Testis (tissue), 3 donors: ENCODE data around the gene TWSG1. TPM values are rescaled to one million over a fixed set of nuclear protein-coding genes. Genes with fewer than 3 reads are reported as not detected.

Experiments
- DNase-seq: peaks from one replicate; pipeline ENCODE4 v3.0.0-alpha.2; 2019
- H3K27ac ChIP-seq, 2 donors: fragments of 200-600 bp; sonication (generic); one replicate each; pipeline ENCODE4 v1.5.1; 2019
- H3K27me3 ChIP-seq: fragments of 200-600 bp; sonication (generic); one replicate; pipeline ENCODE4 v1.5.1; 2019
- H3K36me3 ChIP-seq: fragments of 200-600 bp; sonication (generic); one replicate; pipeline ENCODE4 v1.5.1; 2017; ENCODE audit warnings: low read depth; ENCODE audit errors: missing control alignments
- H3K4me1 ChIP-seq: fragments of 200-600 bp; sonication (generic); one replicate; pipeline ENCODE4 v1.5.1; 2019
- H3K4me3 ChIP-seq, 2 donors: fragments of 200-600 bp; sonication (generic); one replicate each; pipeline ENCODE4 v1.5.1; 2017 to 2019
- H3K9me3 ChIP-seq: fragments of 200-600 bp; sonication (generic); one replicate; pipeline ENCODE4 v1.5.1; 2017
- CTCF ChIP-seq, 3 experiments: fragments of 450-650 bp in 2 of 3; fragments of 200-600 bp in 1 of 3; sonication (generic) in 1 of 3; IDR thresholded peaks; one replicate each; pipeline ENCODE4 v1.5.1; 2016 to 2019; ENCODE audit warnings: antibody characterized with exemption in 3 of 3, mild to moderate bottlenecking in 2 of 3, moderate library complexity in 1 of 3
- POLR2A ChIP-seq: fragments of 450-650 bp; IDR thresholded peaks from one replicate; pipeline ENCODE4 v1.6.1; 2017; ENCODE audit warnings: antibody characterized with exemption, mild to moderate bottlenecking, moderate library complexity
- WGBS, 2 donors: methylation state at CpG; one replicate each; pipeline ENCODE4 v1.1.5; 2018; 5-methylcytosine and 5-hydroxymethylcytosine counted together
- intact Hi-C: fragments of 100-400 bp; cut with DNase I; formaldehyde crosslinking; loops from one replicate; pipeline ENCODE4 v1.15.1; 2023; ENCODE audit warnings: low total_unique reads
- polyA plus RNA-seq: library from polyadenylated mRNA; stranded (reverse); fragments of 350-450 nt; fragmentation: Illumina TruSeq; extraction: RNeasy Lipid Tissue Mini Kit (QIAGEN cat#74804); gene quantifications from one replicate; pipeline ENCODE4 v1.2.3, GENCODE V29; 2014; ENCODE audit warnings: low read depth, low replicate concordance; ENCODE audit not compliant: insufficient read depth
- total RNA-seq, 2 donors: library from RNA; depleted of rRNA; stranded (reverse); fragments of >200 nt; gene quantifications; one replicate each; pipeline ENCODE4 v1.2.3, GENCODE V29; 2016

The TWSG1 gene
- total and polyA plus RNA-seq, 3 donors from 2014 or later = 20.1 to 26.6 (median 23.8) TPM

- H3K27me3 ChIP-seq = no peaks in the 10 kb centered on the region
- no peak for TF ChIP-seq POLR2A
- TF ChIP-seq CTCF (IDR thresholded peaks at IDR 0.05) = no peak
- no peak overlapping the region for H3K4me3 ChIP-seq
- H3K27ac ChIP-seq = no peak overlapping the region
- H3K4me1 ChIP-seq = no peaks in the 10 kb centered on the region
- no peaks in the 10 kb centered on the region for H3K9me3 ChIP-seq
- no peak for DNase-seq
- intact Hi-C loops = no loop called here
- H3K36me3 ChIP-seq = no peaks in the 10 kb centered on the region
Measured at GRCh38 chr18:9348766-9349165, 14.2 kb downstream of the TWSG1 start.

- Histone ChIP-seq H3K4me3 (no peak overlapping the region), H3K27ac (no peak overlapping the region), H3K9me3 (no peaks in the 10 kb centered on the region), H3K27me3 (no peaks in the 10 kb centered on the region), H3K4me1 (no peaks in the 10 kb centered on the region), H3K36me3 (no peaks in the 10 kb centered on the region)
- no peak for DNase-seq
- 84 to 94% methylated on average over 2 of the region's 2 CpGs for WGBS, 2 donors
- TF ChIP-seq CTCF (IDR thresholded peaks at IDR 0.05) (no peak), POLR2A (no peak)
- intact Hi-C loops = no loop called here
Measured at GRCh38 chr18:9353596-9353995, 19.0 kb downstream of the TWSG1 start.

DNA sequence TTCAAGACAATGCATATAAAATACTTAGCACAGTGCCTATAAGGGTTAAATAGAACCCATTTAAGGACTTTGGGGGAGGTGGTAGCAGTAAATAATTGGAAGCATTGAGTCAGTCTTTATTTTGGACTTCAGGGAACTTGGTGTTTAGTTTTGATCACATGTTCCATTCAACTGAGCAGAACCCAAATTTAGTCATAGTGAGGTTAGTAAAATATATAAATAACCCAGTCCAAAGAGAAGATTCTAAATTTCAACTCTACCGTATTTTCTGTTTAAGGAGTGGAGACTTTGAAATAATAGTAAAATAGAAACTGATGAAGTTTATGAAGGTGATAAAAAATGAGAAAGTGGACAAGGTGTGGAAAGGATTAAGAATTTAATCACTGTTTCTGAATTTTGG lies 19.7 kb downstream of the TWSG1 start:
- DNase-seq = no peak
- no peaks in the 10 kb centered on the region for H3K9me3 ChIP-seq
- no peak for TF ChIP-seq POLR2A
- no peak for TF ChIP-seq CTCF (IDR thresholded peaks at IDR 0.05)
- H3K27ac ChIP-seq = no peak overlapping the region
- no peaks in the 10 kb centered on the region for H3K36me3 ChIP-seq
- H3K4me1 ChIP-seq = no peaks in the 10 kb centered on the region
- H3K4me3 ChIP-seq = no peak overlapping the region
- WGBS, 2 donors = 70 to 79% methylated on average over 1 of the region's 1 CpG
- no peaks in the 10 kb centered on the region for H3K27me3 ChIP-seq
- intact Hi-C loops = no loop called here

- no peak overlapping the region for H3K27ac ChIP-seq
- H3K9me3 ChIP-seq = no peaks in the 10 kb centered on the region
- WGBS, 2 donors = 79 to 92% methylated on average over 2 of the region's 2 CpGs
- H3K4me3 ChIP-seq = no peak overlapping the region
- H3K36me3 ChIP-seq = no peaks in the 10 kb centered on the region
- no peak for DNase-seq
- peaks cover 4% of the 10 kb centered on the region for H3K4me1 ChIP-seq
- H3K27me3 ChIP-seq = no peaks in the 10 kb centered on the region
- intact Hi-C loops = no loop called here
- TF ChIP-seq POLR2A (no peak), CTCF (IDR thresholded peaks at IDR 0.05) (no peak)
Measured at GRCh38 chr18:9356976-9357375, 22.4 kb downstream of the TWSG1 start.

GRCh38 chr18:9359796-9360195 lies 25.2 kb downstream of the TWSG1 start:
- Histone ChIP-seq H3K27me3 (no peaks in the 10 kb centered on the region), H3K36me3 (no peaks in the 10 kb centered on the region), H3K27ac (no peak overlapping the region), H3K4me3 (no peak overlapping the region), H3K9me3 (no peaks in the 10 kb centered on the region), H3K4me1 (peaks cover 4% of the 10 kb centered on the region)
- DNase-seq = no peak
- intact Hi-C loops = no loop called here
- 60 to 69% methylated on average over 4 of the region's 4 CpGs for WGBS, 2 donors
- no peak for TF ChIP-seq POLR2A
- TF ChIP-seq CTCF (IDR thresholded peaks at IDR 0.05) = no peak
